Smooth muscle cell (in vitro differentiated cells): ENCODE measurements around the gene SPOCK1. TPM values are rescaled to one million over a fixed set of nuclear protein-coding genes. Genes with fewer than 3 reads are reported as not detected.

Experiments used
- DNase-seq: peaks from one replicate; lab custom pipeline; 2025; ENCODE audit not compliant: unreplicated experiment; lab: John Stamatoyannopoulos, UW
- H2AFZ ChIP-seq: fragments of 200-600 bp; sonication (generic); 2 replicates; pipeline ENCODE4 v1.6.0; 2016; ENCODE audit warnings: antibody characterized with exemption, low read depth, mild to moderate bottlenecking
- H3F3A ChIP-seq: fragments of 200-600 bp; sonication (generic); 2 replicates; pipeline ENCODE4 v1.6.0; 2017; ENCODE audit warnings: antibody characterized with exemption, low read depth
- H3K27ac ChIP-seq: fragments of 200-600 bp; sonication (generic); 2 replicates; pipeline ENCODE4 v1.5.1; 2016; ENCODE audit warnings: low read depth, mild to moderate bottlenecking
- H3K27me3 ChIP-seq: fragments of 200-600 bp; sonication (generic); 2 replicates; pipeline ENCODE4 v1.6.1; 2016; ENCODE audit warnings: low read depth, mild to moderate bottlenecking
- H3K36me3 ChIP-seq: fragments of 200-600 bp; sonication (generic); 2 replicates; pipeline ENCODE4 v1.5.1; 2016; ENCODE audit warnings: low read depth
- H3K4me1 ChIP-seq: fragments of 200-600 bp; sonication (generic); 2 replicates; pipeline ENCODE4 v1.5.1; 2016; ENCODE audit warnings: low read depth
- H3K4me2 ChIP-seq: fragments of 200-600 bp; sonication (generic); 2 replicates; pipeline ENCODE4 v1.6.0; 2016; ENCODE audit warnings: mild to moderate bottlenecking
- H3K4me3 ChIP-seq: fragments of 200-600 bp; sonication (generic); 2 replicates; pipeline ENCODE4 v1.5.1; 2016; ENCODE audit warnings: mild to moderate bottlenecking
- H3K79me2 ChIP-seq: fragments of 200-600 bp; sonication (generic); 2 replicates; pipeline ENCODE4 v1.6.0; 2016; ENCODE audit warnings: low read depth, mild to moderate bottlenecking
- H3K9ac ChIP-seq: fragments of 200-600 bp; sonication (generic); 2 replicates; pipeline ENCODE4 v1.6.0; 2016; ENCODE audit warnings: low read depth
- H3K9me3 ChIP-seq: fragments of 200-600 bp; sonication (generic); replicated peaks from 2 replicates; pipeline ENCODE4 v1.5.1; 2016; ENCODE audit warnings: low read depth
- H4K20me1 ChIP-seq: fragments of 200-600 bp; sonication (generic); 2 replicates; pipeline ENCODE4 v1.6.0; 2016; ENCODE audit warnings: low read depth
- WGBS: methylation state at CpG from one replicate; pipeline ENCODE4 v1.1.7; 2016; ENCODE audit warnings: low lambda C conversion rate; 5-methylcytosine and 5-hydroxymethylcytosine counted together
- polyA plus RNA-seq: library from polyadenylated mRNA; unstranded; fragments of >200 nt; fragmentation: Nextera tagmentation; extraction: Ambion mirVana; gene quantifications from 2 replicates; pipeline ENCODE4 v1.2.1, GENCODE V29; 2016
- total RNA-seq: library from RNA; depleted of rRNA; stranded (reverse); fragments of >200 nt; gene quantifications from 2 replicates; pipeline ENCODE4 v1.2.3, GENCODE V29; 2014
- TF ChIP-seq, protein P1 (sequence below): fragments of 200-600 bp; sonication (generic); IDR thresholded peaks from 2 replicates; pipeline ENCODE4 v1.5.1; 2017; ENCODE audit warnings: borderline replicate concordance, mild to moderate bottlenecking, antibody characterized with exemption; ENCODE audit not compliant: insufficient read depth, poor library complexity, severe bottlenecking

The SPOCK1 gene
- total and polyA plus RNA-seq, 2 experiments from 2014 or later: 56.2 to 80.0 TPM

DNA sequence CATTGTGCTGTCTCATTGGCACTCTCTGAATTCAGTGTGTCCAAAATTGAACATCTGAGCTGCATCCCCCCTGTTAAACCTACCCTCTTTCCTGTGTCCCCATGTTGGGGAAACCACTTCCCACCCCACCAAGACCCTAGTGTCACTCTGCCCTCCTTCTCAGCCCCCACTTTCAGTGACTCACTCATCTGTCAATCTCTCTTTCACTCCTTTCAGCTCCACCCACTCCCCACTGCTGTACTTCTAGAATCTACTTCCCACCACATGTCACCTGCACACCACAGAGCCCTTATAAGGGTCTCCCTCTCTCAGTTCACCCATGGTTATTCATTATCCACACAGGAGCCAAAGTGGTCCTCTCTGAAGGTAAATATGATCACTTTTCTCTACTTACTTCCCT, 5.8 kb upstream of the SPOCK1 start:
- H2AFZ ChIP-seq: no peak overlapping the region
- peaks cover 25% of the 10 kb centered on the region for H3K27me3 ChIP-seq
- H3K79me2 ChIP-seq: no peaks in the 10 kb centered on the region
- no peak for DNase-seq
- no peaks in the 10 kb centered on the region for H4K20me1 ChIP-seq
- no peak overlapping the region for H3K9ac ChIP-seq
- H3F3A ChIP-seq: no peaks in the 10 kb centered on the region
- no peaks in the 10 kb centered on the region for H3K9me3 ChIP-seq
- H3K4me1 ChIP-seq: no peaks in the 10 kb centered on the region
- TF ChIP-seq, protein P1, sequence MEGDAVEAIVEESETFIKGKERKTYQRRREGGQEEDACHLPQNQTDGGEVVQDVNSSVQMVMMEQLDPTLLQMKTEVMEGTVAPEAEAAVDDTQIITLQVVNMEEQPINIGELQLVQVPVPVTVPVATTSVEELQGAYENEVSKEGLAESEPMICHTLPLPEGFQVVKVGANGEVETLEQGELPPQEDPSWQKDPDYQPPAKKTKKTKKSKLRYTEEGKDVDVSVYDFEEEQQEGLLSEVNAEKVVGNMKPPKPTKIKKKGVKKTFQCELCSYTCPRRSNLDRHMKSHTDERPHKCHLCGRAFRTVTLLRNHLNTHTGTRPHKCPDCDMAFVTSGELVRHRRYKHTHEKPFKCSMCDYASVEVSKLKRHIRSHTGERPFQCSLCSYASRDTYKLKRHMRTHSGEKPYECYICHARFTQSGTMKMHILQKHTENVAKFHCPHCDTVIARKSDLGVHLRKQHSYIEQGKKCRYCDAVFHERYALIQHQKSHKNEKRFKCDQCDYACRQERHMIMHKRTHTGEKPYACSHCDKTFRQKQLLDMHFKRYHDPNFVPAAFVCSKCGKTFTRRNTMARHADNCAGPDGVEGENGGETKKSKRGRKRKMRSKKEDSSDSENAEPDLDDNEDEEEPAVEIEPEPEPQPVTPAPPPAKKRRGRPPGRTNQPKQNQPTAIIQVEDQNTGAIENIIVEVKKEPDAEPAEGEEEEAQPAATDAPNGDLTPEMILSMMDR: no peak
- no peak overlapping the region for H3K4me2 ChIP-seq
- H3K27ac ChIP-seq: no peak overlapping the region
- H3K4me3 ChIP-seq: no peak overlapping the region
- no peaks in the 10 kb centered on the region for H3K36me3 ChIP-seq

DNA sequence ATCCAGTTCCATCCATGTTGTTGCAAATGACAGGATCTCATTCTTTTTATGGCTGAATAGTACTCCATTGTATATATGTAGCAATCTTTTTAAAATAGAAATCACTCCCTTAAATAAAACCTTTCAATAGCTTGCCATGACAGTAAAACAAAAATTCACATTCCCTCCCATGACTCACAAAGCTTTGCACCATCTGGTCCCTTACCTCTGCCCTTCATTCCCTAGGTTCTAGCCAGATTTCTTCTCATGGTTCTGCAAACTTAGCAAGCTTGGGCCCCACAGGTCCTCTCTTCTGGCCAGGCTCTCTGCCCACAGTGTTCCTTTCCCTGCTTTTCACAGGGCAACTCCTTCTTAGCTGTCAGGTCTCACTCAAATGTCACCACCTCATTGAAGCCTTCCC, 4.3 kb upstream of the SPOCK1 start:
- H3K79me2 ChIP-seq: no peaks in the 10 kb centered on the region
- no peak overlapping the region for H3K4me3 ChIP-seq
- DNase-seq: no peak
- no peak overlapping the region for H2AFZ ChIP-seq
- H3K36me3 ChIP-seq: no peaks in the 10 kb centered on the region
- TF ChIP-seq, protein P1: no peak
- H3K9ac ChIP-seq: no peak overlapping the region
- peaks cover 15% of the 10 kb centered on the region for H3K27me3 ChIP-seq
- H4K20me1 ChIP-seq: no peaks in the 10 kb centered on the region
- H3F3A ChIP-seq: no peaks in the 10 kb centered on the region
- H3K4me2 ChIP-seq: no peak overlapping the region
- no peaks in the 10 kb centered on the region for H3K9me3 ChIP-seq
- no peak overlapping the region for H3K27ac ChIP-seq
- no peaks in the 10 kb centered on the region for H3K4me1 ChIP-seq

DNA sequence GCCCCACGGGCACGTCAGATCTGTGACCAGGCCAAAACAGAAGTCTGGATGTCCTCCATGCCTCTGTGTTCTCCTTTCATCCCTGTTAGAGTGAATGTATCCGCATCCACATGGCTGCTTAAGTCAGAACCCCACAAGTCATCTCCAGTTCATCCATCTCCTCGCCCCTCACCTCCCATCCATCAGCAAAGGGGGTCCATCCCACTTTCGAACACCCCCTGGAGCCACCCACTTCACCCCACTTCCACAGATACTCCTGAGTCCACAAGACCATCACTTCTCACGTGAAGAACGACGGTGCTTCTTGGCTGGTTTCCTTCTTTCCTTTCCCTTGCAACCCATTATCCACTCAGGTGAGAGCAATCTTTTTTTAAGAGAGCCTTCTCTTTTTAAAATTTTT, 3.5 kb upstream of the SPOCK1 start:
- Histone ChIP-seq H4K20me1 (no peaks in the 10 kb centered on the region), H3K79me2 (no peaks in the 10 kb centered on the region), H3K27me3 (peaks cover 21% of the 10 kb centered on the region), H3K27ac (no peak overlapping the region), H3K9me3 (no peaks in the 10 kb centered on the region), H3K4me3 (no peak overlapping the region), H3K4me1 (no peaks in the 10 kb centered on the region), H3F3A (no peaks in the 10 kb centered on the region), H3K36me3 (no peaks in the 10 kb centered on the region), H3K9ac (no peak overlapping the region), H3K4me2 (no peak overlapping the region), H2AFZ (no peak overlapping the region)
- WGBS: 85% methylated on average over 8 of the region's 8 CpGs
- DNase-seq: no peak
- TF ChIP-seq, protein P1: no peak

DNA sequence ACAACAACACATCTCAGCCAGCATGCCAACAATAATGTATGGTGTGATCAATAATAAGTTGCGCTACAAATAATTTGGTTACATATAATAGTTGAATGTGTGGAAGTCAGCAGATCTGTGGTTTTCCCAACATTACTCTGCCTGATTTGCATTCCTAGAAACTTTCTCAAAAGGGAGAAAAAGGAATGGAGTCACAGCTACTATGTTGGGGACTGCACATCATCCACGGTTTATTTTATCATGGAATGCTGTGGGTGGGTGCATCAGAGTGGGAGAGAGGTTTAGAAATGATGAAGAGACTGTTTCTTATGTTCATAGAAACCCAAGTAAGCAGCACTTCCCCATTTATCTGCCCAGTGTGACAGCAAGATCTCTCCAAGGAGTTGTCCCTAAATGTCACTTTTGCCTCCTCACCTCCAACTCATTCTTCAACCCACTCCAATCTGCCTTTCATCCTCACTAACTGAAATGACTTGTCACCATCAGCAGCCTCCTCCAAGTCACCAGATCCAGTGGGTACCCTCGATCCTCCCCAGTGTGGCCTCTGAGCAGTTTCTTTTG, 2.8 kb upstream of the SPOCK1 start:
- TF ChIP-seq, protein P1: no peak
- H3K27me3 ChIP-seq: peaks cover 26% of the 10 kb centered on the region
- no peak overlapping the region for H3K27ac ChIP-seq
- no peaks in the 10 kb centered on the region for H3K36me3 ChIP-seq
- no peak overlapping the region for H2AFZ ChIP-seq
- no peak overlapping the region for H3K4me2 ChIP-seq
- H3K9ac ChIP-seq: no peak overlapping the region
- no peaks in the 10 kb centered on the region for H4K20me1 ChIP-seq
- no peaks in the 10 kb centered on the region for H3K79me2 ChIP-seq
- H3K9me3 ChIP-seq: no peaks in the 10 kb centered on the region
- WGBS: 62% methylated on average over 3 of the region's 3 CpGs
- no peak for DNase-seq
- no peaks in the 10 kb centered on the region for H3F3A ChIP-seq
- no peak overlapping the region for H3K4me3 ChIP-seq
- no peaks in the 10 kb centered on the region for H3K4me1 ChIP-seq
